SKM-1 (cell line): ENCODE measurements around the gene EEFSEC.

Experiments
- DNase-seq: peaks from one replicate; lab custom pipeline; 2025; ENCODE audit not compliant: unreplicated experiment; lab: John Stamatoyannopoulos, UW

EEFSEC gene

GRCh38 chr3:128270559-128271492 lies 117.5 kb downstream of the EEFSEC start:
- no peak for DNase-seq

GRCh38 chr3:128271536-128272332 lies 118.5 kb downstream of the EEFSEC start:
- no peak for DNase-seq

DNA sequence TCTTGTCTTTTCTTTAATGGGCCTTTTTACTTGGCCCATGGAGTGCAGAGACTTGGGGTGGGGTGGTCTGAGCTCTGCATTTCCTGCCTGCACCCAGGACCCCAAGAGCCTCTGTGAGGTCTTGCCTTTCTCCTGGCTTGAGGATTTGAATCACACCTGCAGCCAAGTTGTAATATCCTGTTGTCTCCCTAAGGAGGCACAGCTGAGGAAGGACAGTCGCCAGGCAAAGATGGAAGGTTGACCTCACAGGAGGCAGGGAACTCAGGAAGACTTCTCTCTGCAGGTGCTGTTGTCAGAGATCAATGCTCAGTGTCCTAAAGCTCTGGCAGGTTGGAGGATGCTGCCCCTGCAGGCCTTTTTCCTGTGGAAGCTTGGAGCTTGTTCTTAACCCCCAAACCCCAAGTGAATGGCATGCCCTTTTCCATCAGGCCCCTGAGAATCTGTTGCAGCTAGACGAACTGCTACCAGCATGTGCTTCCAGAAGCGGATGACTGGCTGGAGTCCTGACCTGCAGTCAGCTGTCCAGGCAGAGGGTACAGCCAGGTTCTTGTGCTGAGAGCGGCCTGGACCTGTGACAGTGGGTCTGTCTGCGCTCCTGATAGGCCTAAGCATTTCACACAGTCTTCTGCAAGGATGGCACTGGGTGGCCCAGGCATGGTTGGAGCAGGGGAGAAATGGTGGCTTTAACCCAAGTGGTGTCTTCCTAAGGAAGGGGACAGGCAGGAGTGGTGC lies 120.0 kb downstream of the EEFSEC start:
- no peak for DNase-seq

- no peak for DNase-seq
Observed at GRCh38 chr3:128273841-128274573, 120.7 kb downstream of the EEFSEC start.

GRCh38 chr3:128274837-128275236 lies 121.6 kb downstream of the EEFSEC start:
- DNase-seq, result no peak

- DNase-seq, result no peak
Observed at GRCh38 chr3:128275316-128276145, 122.2 kb downstream of the EEFSEC start.

DNA sequence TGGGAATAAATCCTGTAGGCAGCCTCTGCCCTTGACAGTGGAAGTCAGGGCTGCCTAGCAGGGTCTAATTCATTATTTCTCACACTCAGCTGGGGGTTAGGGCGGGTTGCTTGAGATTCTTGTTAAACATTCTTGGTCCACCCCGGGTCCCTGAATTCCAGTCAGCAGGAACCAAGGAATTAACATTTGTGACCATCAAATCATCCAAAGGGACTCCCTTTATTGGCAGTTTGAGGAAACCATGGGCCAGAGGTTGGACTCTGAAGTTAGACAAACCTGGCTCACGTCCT lies 122.8 kb downstream of the EEFSEC start:
- DNase-seq, result no peak

- no peak for DNase-seq
Observed at GRCh38 chr3:128276577-128277183, 123.4 kb downstream of the EEFSEC start.

DNA sequence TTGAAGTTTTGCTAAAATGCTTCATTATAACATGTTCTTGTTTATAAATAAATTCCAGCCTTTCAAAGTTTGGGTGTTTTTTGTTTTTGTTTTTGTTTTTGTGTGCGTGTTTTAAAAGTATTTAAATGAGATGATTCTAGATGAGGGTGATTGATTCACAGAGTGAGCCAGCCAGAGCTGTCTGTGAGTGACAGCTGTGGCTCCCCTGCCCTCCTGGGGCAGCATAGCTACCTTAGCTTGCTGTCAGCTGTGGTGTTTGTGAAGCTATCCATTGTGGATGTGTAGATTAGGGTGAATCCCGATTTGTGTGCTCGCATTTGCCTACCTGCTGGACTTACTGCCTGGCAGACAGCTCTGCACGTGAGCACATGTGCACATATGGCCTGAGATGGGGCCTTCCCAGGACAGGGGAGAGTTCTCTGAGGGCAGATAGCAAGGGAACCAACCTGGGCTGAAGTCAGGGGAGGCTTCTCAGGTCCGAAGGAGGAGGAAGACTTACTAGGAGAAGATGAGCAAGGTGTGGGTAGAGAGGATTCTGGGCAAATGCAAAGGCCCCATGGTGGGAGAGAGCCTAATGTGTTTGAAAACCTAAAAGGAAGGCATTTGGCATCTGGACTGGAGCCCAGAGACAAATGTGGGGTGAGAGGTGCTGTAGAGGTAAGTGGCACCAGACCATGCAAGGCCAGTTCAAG lies 124.2 kb downstream of the EEFSEC start:
- no peak for DNase-seq

DNA sequence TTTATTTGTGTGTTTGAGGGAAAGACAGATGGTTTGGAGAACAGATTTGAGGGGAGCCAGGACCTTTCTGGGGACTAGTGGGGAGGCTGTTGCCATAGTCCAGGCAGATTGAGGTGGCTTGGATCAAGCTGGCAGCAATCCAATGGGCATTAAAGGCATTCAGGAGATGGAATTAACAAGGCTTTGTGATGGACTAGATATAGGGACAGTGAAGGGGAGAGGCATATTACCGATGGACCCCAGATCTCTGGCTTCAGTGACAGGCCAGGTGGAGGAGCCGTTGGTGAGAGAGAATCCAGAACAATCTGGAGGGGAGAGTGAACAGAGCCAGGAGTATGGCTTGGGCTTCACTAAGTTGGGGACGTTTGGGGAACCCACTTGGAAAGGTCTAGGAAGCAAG lies 124.8 kb downstream of the EEFSEC start:
- DNase-seq, result no peak

- DNase-seq, result no peak
Observed at GRCh38 chr3:128278761-128279600, 125.7 kb downstream of the EEFSEC start.

DNA sequence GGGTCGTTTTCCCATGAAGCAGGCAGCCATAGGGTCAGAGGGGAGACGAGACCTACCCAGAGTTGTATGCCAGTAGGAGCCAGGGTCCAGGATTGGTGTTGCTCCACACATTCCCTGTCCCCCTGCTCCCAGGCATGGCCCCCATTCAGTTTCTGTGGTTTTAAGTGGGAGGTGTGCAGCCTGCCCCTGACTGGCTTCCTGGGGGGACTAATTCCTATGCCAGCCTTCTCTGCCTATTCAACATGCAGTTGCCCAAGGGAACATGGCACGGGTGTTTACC lies 126.3 kb downstream of the EEFSEC start:
- no peak for DNase-seq

GRCh38 chr3:128280481-128281052 lies 127.3 kb downstream of the EEFSEC start:
- DNase-seq, result no peak

- no peak for DNase-seq
Observed at GRCh38 chr3:128281056-128281455, 127.8 kb downstream of the EEFSEC start.

DNA sequence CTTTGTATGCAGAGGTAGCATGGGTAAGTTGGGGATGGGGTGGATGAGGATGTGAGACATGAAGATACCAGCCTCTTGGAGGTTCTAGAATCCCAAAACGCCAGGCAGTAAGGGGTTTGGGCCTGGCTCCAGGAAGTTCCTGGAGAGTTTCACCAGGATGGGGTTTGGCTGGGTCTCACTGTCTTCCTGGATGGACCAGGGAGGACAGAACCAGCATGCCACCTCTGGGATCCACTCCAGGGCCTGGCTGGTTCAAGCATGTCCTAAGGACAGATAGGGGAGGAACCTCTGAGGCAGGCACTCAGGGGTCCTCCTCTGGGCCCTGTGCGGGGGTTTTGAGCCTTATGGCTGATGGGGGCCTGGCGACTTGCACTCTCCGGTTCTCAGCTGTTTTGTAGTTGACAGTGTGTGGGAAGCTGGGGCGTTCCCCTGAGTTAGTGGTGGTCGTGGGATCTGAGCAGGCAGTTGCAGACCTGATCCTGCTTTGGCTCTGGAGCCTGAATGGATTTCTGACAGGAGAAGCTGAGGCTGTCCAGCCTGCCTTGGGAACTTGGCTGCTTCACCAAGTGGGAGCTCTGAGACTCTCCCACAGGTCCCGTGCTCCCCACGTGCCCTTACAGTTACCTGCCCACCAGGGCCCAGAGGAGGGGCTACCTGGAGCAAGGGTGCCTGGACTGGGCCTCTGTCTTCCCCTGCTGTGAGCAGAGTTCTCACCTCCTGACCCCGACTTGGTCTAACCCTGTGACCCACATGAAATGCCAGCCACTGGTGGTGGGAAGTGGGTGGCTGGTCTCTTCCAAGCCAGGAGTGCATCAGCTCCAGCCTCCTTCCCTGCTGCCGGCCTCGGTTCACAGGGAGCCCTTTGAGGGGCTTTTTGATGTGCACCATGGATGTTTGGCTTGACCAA lies 128.4 kb downstream of the EEFSEC start:
- no peak for DNase-seq

DNA sequence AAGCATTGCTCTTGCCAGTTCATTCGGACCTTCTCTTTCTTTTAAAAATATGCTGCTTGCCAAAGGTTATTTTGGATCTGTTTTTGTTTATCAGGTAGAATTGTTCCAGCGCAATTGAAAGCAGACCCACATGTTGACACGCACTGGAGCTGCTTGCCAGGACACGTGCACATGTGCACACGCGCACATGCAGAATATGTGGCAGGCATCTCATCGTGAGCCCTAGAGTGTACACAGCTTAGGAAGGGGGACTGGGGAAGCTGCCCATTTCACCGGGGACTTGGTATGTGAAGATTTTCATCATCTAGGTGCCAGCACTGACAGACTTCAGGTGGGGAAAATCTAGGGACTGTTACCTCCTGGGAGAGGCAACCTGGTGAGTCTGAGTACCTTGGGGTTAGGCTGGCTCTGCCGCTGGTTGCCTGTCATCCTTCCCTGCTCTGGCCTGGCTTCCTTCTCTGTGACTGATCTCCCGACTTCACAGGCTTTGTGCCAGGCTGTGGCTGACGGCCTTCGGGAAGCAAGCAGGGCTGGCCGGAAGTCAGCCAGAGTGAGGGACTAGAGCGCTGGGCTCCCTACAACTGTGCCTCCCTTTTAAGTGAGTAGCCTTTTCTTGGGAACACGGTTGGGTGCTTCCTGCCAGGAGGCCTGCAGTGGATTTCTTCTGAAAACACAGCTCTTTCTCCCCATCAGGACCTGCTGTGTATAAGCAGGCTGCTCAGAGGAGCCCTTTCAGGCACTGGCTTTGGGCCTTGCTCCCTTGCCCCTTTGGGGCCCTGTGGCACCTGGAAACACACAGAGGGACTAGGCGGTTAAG lies 129.3 kb downstream of the EEFSEC start:
- DNase-seq, result no peak
